ENCODE measurements around the gene ZNF775. TPM values are rescaled to one million over a fixed set of nuclear protein-coding genes. Genes with fewer than 3 reads are reported as not detected.

Gene ZNF775
- total RNA-seq, 1 experiment from 2014 or later: 3.8 TPM

DNA sequence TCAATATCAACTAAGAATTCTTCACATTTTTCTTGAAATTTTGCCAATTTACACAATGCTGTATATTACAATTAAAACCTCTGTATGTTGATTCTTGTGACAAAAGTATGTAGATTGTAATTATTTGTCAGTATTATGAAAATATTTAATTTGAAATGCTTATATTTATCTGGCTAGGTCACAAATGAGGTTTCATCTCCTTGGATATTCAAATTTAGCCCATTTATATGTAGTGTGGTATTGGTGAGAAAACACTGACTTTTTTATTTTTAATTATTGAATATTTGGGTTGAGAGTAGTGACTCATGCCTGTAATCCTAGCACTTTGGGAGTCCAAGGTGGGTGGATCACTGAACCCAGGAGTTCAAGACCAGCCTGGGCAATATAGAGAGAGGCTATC, 34.8 kb upstream of the ZNF775 start:
- no peak for DNase-seq (ENCODE audit: extremely low read depth, low read depth)

DNA sequence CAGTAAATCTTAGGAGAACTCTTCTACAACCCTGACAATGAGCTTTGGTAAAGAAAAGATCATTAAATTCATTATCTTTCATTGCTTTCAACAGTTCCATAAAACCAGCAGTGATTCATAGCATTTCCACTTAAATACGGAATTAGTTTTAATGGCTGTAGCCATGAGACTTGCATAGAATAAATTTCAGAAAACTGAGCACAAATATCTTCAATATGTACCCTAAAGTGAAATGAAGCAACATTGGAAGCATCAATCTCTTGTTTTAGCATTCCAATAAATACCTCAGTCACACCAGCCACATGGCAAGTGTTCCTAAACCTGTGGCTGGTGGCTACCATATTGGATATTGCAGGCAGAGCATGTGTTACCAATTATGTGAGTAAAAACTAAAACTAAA, 34.1 kb upstream of the ZNF775 start:
- no peak for DNase-seq (ENCODE audit: extremely low read depth, low read depth)

DNA sequence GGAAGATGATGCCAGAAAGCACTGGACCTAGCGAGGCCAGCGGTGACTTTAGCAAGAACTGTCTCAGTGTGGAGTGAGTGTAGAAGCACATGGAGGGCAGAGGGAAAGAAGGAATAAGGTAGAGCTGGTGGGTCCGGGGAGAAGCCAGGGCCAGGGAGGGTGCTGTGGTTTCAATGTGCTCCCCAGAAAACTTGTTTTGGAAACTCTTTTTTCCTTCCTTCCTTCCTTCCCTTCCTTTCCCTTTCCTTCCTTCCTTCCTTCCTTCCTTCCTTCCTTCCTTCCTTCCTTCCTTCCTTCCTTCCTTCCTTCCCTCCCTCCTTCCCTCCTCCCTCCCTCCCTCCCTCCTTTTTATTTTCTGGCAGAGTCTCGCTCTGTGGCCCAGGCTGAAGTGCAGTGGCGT, 32.2 kb upstream of the ZNF775 start:
- DNase-seq (ENCODE audit: extremely low read depth, low read depth): no peak

DNA sequence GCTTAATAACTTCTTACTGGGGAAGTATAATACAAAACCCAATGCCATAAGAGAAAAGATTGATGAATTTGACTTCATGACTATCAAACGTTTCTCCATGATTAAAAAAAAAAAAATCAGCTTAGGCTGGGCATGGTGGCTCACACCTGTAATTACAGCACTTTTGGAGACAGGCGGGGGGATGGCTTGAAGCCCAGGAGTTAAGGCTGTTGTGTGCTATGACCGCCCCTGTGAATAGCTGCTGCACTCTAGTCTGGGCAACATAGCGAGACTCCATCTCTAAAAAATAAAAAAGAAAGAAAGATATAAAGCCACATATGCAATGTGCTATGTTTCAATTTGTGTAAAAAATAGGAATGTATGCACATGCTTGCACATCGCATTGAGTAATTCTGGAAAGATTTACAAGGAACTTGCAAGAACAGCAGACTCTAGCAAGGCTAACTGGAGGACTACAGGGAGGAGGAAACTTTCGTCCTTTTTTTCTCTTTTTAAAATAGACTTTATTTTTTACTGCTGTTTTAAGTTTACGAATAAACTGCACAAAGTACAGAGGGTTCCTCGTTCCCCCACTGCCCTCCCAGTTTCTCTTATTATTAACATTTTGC, 27.4 kb upstream of the ZNF775 start:
- no peak for DNase-seq (ENCODE audit: extremely low read depth, low read depth)

DNA sequence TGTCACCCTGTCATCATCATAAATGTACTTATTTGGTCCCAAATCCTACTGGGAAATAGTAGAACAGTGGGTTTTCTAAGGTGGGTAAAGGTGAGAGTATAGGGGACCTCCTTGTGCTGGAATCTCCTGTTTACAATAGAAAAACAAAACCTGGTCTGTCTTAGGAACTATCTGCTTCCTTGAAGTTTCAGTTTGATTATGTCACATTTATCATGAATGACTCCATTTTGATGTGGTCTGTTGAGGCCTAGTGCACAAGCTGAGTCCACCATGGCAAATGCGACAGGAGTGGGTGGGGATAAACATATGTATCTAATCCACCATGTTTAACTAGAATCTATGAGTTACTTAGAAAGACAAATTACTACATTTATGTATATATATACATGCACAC, 23.5 kb upstream of the ZNF775 start:
- DNase-seq (ENCODE audit: extremely low read depth, low read depth): no peak

DNA sequence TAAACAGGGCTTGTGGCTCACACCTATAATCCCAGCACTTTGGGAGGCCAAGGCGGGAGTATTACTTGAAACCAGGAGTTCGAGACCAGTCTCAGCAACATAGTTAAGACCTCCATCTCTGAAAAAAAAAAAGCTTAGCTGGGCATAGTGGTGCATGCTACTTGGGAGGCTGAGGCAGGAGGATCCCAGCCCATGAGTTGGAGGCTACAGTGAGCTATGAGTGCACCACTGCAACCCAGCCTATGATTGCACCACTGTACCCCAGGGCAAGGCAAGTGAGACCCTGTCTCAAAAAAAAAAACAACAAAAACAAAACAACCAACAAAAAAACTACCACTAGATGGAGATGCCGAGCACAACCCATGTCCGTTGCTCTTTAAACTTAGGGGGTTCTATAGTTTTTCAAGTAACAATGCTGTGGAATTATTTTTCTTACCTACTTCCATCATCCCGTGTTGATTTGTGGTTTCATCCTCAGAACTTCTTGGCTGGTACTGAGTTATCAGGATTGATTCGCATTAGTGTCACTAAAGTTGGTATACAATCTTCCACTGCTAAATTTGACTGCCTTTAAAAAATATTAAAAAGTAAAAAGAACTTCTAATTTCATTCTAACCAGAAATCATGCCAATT, 22.7 kb upstream of the ZNF775 start:
- DNase-seq (ENCODE audit: extremely low read depth, low read depth): peak; percentile 33

DNA sequence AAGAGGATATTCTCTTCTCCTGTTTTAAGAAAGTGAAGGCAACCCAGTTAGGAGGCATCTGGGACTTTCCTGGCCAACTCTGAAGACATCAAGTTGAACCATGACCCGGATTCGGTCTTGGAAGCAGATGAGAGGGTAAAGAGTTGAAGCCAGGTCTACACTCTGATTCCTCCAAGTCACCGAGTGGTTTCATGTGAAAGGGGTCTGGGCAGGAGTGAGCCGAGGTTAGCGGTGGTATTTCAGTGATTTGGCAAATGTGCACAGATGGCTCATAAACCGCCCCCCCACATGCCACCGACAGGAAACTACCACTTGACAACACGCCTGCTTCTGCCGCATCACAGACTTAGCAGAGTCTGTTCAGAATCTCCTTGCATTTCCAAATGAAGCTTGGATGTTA, 21.9 kb upstream of the ZNF775 start:
- no peak for DNase-seq (ENCODE audit: extremely low read depth, low read depth)

DNA sequence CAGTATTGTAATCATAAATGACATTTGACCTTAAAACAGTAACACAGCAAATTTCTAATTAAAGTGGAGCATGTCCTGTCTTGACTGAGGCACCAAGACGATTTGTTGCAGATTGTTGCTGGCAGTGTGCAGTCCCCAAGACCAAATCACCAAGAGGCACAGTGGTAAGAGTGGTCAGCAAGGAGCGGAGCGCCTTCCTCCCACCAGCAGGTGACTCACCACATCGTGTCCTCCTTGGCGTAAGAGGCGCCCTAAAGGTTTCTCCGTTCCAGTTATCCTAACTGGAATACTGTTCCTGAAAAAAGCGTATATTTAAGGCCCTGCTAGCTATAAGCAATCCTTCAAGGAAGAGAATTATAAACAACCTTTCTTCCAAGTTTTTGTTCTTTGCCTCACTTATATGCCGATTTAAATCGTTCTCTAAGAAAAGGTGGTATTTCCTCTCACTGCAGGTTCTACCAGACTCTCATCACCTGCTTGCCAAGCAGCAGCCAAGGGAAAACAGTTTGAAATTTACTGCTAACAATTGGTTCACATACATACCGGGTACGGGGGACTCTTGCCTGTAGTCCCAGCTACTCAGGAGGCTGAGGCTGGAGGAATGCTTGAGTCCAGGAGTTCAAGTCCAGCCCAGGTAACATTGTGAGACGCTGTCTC, 21.2 kb upstream of the ZNF775 start:
- DNase-seq (ENCODE audit: extremely low read depth, low read depth): no peak

DNA sequence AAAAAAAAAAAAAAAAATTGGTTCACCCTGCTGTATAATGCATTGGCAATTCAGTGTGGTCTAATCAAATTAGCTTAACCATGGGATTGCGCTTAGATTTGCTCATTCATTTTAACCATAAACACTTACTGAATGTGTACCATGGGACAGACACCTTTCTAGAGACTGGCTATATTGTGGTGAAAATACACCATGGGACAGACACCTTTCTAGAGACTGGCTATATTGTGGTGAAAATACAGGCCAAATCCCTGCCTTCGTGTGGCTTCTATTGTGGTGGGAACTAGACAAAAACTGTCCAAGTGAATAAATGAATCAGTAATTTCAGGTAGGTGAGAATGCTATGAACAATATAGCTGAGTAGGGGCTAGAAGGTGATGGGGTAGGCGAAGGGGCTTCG, 20.7 kb upstream of the ZNF775 start:
- no peak for DNase-seq (ENCODE audit: extremely low read depth, low read depth)

DNA sequence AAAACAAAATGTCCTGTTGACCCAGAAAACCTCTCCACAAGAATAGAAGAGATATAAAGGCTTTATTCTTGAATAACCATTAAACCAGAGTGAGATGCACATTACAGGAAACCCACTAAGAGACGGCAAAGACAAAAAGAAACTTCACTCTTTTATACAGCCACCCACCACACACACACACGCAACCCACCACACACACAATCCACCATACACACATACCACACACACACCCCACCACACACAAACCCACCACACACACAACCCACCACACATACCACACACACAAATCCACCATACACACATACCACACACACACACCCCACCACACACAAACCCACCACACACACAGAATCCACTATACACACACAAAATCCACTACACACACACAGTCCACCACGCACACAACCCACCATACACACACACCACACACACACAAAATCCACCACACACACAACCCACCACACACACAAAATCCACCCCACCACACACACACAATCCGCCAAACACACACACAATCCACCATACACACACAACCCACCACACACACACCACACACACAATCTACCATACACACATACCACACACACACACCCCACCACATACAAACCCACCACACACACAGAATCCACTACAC, 20.0 kb upstream of the ZNF775 start:
- no peak for DNase-seq (ENCODE audit: extremely low read depth, low read depth)

DNA sequence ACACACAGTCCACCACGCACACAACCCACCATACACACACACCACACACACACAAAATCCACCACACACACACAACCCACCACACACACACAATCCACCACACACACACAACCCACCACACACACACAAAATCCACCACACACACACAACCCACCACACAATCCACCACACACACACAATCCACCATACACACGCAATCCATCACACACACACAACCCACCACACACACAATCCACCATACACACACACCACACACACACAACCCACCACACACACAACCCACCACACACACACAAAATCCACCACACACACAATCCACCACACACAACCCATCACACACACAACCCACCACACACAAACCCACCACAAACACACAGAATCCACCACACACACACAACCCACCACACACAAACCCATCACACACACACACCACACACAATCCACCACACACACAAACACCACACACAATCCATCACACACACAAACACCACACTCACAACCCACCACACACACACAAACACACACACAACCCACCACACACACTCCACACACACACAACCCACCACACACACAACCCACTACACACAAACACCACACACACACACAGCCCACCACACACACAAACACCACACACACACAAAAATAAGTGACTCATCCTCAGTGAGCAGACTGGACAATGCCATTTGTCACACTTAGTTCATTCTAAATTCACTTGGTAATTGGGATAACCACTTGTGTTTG, 19.3 kb upstream of the ZNF775 start:
- no peak for DNase-seq (ENCODE audit: extremely low read depth, low read depth)

DNA sequence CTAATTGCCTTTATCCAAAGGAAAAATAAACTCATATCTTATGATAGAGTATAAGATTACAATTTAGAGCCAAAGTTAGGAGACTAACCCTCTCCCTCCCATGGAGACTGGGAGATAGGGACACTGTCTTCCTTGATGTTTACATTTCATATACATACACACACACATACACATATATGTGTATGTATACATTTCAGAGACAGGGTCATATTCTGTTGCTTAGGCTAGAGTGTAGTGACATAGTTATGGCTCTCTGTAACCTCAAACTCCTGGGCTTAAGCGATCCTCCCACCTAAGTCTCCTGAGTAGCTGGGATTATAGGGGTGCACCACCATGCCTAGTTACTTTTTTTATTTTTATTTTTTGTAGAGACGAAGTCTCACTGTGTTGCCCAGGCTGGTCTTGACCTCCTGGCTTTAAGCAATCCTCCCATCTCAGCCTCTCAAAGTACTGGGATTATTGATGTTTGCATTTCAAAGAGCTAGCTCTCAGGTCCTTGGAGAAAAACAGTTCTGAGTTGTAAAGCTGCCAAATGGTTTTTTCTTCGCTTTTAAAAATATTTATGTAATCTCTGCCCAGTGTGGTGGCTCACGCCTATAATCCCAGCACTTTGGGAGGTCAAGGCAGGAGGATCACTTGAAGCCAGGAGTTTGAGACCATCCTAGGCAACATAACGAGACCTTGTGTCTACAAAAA, 18.6 kb upstream of the ZNF775 start:
- no peak for DNase-seq (ENCODE audit: extremely low read depth, low read depth)

DNA sequence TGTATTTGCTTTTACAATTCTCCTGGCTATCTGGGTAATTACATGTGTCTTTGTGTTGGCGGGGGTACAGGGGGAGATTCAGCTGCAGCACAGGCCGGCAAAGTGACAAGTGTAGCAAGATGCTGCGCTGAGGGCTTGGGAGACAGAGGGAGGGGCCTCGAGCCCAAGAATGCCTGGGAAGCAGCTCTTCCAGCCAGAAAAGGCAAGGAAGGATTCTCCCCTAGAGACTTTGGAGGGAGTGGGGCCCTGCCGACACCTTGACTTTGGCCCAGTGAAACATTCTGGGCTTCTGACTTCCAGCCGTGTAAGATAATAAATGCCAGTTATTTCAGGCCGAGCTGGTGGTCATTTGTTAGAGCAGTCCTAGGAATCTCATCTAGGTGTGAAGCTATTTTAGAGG, 17.7 kb upstream of the ZNF775 start:
- no peak for DNase-seq (ENCODE audit: extremely low read depth, low read depth)

DNA sequence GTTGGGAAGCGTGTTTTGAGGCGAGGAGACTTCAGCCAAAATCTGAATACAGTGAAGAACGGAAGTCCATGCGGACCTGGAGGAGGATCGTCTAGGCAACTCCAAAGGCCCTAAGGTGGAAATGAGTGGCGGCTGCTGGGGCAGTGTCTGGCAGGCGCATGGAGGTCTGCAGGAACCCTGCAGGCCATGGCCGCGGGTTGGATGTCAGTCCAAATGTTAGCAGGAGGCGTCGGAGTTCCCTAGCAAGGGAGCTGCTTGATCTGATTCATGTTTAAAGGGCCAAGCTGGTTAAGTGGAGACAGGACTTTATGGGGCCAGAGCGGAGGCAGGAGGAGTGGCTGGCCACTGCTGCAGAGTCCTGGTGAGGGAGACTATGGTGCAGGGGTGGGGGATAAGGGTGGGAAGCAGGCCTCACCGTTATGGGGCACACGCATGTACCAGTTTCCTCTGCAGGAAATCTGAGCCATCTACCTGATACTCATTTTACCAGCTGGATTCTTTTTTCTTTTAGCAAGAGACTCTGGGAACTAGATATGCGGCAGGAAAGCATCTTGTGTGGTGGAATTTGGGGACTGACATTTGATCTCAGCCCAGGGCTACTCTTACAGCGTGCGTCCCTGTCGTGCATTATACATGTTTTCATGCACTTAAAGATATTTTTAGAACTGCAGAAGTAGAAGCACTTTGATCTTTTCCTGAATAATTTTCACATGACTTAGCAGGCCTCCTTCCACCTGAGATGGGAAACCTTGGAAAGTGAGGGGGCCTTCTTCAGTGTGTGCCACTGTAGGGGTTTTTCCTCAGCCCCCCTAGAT, 17.1 kb upstream of the ZNF775 start:
- no peak for DNase-seq (ENCODE audit: extremely low read depth, low read depth)

DNA sequence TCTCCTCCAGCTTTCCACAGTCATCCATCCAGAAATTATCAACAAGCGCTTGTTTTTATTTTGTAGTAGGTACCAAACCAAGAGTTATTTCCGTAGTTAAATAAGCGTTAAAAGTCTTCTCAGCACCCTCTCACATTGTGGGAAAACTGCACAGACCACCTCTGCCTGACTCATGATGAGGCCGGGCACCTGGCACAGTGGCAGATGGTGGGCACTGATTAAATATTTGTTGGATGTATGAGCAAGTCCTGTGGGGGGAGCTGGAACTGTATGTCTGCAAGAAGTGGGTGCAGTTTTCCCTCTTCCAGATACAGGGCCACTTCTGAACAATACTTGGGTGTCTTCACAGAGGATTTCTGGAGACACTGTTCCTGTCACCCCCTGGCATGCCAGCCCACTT, 15.8 kb upstream of the ZNF775 start:
- no peak for DNase-seq (ENCODE audit: extremely low read depth, low read depth)

DNA sequence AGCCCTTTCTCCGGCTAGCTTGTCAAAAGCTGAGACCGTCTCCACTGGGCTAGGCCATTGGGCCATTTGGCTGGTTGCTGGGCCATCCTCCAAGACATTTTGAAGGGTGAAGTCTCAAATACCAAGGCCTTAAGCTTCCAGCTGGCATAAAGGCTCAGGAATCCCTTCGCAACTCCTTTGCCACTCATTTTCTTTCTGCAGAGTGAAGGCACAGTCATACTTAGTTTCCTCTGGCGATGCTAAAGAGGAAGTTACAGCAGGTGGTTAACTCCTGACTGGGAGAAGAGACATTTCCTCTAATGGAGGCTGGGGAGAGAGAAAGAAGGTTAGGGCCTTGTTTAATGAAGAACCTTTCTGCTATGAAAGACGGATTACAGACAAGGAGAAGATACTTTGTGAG, 15.3 kb upstream of the ZNF775 start:
- no peak for DNase-seq (ENCODE audit: extremely low read depth, low read depth)

DNA sequence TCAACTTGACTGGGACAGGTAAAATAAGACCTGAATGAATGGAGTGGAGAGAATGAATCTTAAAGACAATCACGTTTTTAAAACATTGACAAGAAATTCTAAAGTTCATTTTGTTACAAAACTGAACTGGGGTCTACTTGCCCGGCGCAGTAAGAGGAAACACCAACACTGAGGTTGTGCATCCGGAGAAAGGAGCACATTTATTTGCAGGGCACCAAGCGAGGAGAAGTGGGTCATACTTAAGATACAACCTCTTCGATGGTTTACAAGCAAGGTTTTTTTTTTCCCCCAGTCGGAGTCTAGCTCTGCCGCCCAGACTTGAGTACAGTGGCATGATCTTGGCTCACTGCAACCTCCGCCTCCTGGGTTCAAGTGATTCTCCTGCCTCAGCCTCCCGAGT, 13.9 kb upstream of the ZNF775 start:
- no peak for DNase-seq (ENCODE audit: extremely low read depth, low read depth)

DNA sequence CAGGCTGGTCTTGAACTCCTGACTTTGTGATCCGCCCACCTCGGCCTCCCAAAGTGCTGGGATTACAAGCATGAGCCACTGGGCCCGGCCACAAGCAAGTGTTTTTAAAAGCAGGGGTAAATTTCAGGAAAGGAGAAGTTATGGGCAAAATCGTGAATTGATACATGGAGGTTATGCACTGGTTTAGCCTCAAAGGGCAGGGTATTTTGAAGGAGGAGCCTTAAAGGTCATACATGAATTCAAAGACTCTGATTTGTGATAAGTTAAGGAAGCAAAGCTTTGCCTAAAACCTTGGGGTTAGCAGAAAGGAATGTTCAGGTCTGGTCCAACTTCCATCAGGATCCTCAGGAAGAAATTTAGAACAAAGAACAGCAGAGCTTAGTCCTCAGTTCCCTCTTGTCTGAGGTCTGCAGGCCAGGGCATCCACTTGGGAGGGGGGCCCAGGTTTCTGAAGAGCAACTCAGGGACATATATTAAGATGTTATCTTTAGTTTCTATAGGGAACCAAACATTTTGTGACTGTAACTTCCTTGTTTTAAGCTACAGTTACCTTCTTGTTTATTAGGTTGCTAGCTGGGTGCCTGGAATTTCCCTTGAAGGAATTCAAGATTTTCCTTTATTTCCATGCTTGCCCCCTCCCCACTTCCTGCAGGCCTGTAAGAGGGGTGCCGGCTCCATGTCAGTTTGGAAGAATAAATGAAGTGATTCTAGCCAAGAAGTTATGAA, 13.3 kb upstream of the ZNF775 start:
- DNase-seq (ENCODE audit: extremely low read depth, low read depth): no peak

DNA sequence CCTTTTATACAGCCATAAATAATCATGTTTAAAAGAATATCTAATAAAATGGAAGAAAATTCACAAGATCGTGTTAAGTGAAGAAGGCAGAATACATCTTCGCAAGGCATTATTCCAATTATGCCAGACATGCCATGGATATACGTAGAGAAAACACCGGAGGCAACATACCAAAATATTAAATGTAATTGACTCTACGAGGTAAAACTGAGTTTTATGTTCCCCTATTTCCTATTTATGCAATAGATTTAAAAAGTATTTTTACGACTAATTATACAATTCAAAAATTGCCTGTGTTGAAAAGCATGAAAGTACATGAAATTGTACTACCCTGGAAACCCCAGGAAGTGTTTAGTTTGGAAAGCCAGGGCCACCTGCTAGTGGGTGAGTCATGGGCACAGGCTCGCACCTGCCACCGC, 11.4 kb upstream of the ZNF775 start:
- DNase-seq (ENCODE audit: extremely low read depth, low read depth): no peak

Data from NCI-H460 (cell line).